AG04449 (cell line): ENCODE data around the gene CADPS2.
A peak's percentile ranks its signal among the peaks of the same experiment; 100 is the strongest.

Source experiments
- CTCF ChIA-PET: fragments of 350-600 bp; formaldehyde crosslinking; extraction: SDS; loops from one replicate; lab custom pipeline; 2021; ENCODE audit warnings: antibody characterized with exemption; lab: Yijun Ruan, JAX
- POLR2A ChIA-PET: fragments of 400-600, 350-600 bp; formaldehyde crosslinking; extraction: SDS; loops from one replicate; lab custom pipeline; 2020; ENCODE audit warnings: antibody characterized with exemption, inconsistent platforms; lab: Yijun Ruan, JAX
- DNase-seq: peaks from one replicate; pipeline ENCODE4 v3.0.0-alpha.2; 2010; ENCODE audit warnings: low read depth, low spot score
- H3K4me3 ChIP-seq: 2 replicates; pipeline ENCODE4 v1.5.1; 2011; ENCODE audit warnings: low read depth, mild to moderate bottlenecking, control low read depth, low read length
- TF ChIP-seq, protein P1 (sequence below): IDR thresholded peaks from one replicate; pipeline ENCODE4 v1.5.1; 2011; ENCODE audit warnings: mild to moderate bottlenecking, moderate library complexity, low read length, control low read depth, inconsistent platforms; ENCODE audit not compliant: insufficient read depth; ENCODE audit errors: missing control alignments

CADPS2 gene

DNA sequence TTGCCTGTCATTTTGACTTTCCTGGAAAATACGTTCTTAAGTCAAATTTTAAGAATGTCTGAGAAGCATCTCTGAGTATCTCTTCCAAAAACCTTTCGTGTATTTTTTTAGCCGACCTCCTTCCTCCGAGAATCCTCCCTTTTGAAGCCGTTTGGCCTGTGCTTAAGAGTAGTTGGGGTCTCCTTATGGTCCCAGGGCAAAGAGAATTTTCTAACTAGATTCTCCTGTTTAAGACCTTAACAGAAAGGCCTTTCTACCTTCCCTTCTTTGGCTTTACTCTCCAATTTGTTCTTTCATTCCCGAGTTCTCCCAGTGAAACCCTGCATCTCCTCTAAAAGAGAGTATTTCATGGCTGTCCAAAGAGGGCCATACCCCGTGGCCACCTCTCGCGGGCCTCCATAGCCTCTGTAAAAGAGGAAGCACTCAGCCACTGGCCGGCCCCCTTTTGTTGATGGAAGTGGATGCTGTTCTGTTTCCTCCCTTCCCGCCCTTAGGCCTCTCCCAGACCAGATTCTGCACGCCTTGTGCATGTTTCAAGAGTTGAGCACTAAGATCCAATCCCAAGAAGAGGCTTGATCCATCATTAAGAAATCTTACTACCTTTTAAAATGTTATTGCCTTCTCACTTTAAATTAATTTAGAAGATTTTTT lies 575.1 kb downstream of the CADPS2 start:
- no peak overlapping the region for H3K4me3 ChIP-seq
- POLR2A ChIA-PET = no interaction called here
- no peak for DNase-seq
- TF ChIP-seq, protein P1, sequence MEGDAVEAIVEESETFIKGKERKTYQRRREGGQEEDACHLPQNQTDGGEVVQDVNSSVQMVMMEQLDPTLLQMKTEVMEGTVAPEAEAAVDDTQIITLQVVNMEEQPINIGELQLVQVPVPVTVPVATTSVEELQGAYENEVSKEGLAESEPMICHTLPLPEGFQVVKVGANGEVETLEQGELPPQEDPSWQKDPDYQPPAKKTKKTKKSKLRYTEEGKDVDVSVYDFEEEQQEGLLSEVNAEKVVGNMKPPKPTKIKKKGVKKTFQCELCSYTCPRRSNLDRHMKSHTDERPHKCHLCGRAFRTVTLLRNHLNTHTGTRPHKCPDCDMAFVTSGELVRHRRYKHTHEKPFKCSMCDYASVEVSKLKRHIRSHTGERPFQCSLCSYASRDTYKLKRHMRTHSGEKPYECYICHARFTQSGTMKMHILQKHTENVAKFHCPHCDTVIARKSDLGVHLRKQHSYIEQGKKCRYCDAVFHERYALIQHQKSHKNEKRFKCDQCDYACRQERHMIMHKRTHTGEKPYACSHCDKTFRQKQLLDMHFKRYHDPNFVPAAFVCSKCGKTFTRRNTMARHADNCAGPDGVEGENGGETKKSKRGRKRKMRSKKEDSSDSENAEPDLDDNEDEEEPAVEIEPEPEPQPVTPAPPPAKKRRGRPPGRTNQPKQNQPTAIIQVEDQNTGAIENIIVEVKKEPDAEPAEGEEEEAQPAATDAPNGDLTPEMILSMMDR = no peak
- CTCF ChIA-PET = no interaction called here

DNA sequence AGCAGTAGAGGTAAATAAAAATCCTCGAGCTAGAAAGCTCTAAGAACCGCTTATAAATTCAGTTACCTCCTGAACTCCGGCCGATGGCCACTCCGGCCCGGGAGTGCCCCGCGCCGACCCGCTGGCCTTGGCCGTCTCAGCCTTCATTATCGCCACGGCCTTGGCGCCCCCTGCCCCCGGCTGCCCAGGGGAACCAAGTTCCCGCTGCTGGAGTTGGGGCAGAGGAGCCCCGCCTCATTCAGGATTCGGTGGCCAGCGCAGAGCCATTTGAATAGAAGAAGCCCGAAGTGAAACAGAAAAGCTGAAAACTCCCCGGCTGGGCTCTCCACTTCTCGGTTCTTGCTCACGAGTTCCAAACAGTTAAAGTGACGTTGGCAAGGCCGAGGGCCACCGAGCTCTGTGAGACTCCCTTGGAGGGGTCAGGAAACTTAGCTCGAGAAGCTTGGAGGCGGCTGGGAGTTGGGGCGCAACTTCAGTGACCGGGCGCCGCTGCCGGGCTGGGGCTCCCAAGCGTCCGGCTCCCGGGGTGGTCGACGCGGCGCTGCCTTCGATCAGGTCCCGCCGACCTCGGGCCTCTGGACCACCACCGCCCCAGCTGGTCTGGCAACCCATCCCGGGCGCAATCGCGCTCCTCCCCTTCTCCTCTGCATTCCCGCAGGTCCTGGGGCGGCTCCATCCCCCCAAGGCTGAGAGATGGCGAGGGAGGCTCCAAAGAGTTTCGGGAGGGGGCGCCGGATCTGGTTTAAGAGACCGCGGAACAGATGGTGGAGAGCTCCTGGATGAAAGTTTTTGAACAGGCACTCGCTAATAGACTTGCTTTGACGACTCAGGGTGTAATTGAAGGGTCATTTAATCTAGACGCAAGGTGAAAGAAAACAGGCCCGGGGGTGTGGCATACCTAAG lies 575.9 kb downstream of the CADPS2 start:
- DNase-seq = no peak
- ChIA-PET POLR2A (interaction anchor here (0.6 kb wide), 1 partner anchor 218 kb away, joined by 3 read pairs; no protein-coding TSS in a partner anchor), CTCF (no interaction called here)
- TF ChIP-seq, protein P1 = no peak
- H3K4me3 ChIP-seq = peak overlapping the region; percentile 40

DNA sequence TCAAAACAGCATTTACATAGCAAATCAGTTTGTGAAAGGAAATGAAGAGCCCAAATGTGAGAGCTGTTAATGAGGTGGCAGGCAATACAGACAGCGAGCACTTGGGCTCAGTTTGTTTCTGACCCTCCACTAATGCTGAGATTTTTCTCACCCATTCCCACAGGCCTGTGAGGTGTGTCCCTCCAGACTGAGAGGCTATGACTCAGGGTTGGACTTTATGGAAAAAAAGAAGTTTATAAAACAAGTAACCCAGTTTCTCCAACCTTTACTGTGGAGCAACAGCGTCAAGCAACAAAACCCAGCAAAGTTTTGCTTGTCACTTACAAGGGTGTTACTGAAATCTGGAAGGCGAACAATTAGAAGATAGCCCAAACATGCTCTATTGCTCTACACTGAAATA lies 576.8 kb downstream of the CADPS2 start:
- no peak for DNase-seq
- TF ChIP-seq, protein P1 = no peak
- ChIA-PET CTCF (no interaction called here), POLR2A (interaction anchor here (0.6 kb wide), 1 partner anchor 219 kb away, joined by 3 read pairs; no protein-coding TSS in a partner anchor)
- H3K4me3 ChIP-seq = no peak overlapping the region

DNA sequence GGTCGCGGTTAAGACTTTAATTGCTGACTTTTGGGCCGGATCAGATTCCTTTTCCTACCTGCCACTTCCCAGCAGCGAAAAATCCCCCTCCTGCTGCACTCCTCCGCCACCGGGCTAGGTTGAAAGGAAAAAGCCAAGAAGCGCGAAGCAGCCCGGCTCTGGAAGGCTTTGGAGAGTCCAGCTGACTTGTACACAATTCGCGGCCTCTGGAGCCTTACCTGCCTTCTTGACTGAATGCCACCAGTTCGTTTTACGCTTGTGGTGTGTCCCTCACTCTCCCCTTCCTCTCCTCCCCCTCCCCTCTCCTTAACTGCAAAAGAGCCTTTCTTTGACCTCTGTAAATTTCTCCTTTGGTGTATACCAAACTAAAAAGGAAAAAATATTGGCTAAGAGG lies 579.0 kb downstream of the CADPS2 start:
- TF ChIP-seq, protein P1 = no peak
- POLR2A ChIA-PET = no interaction called here
- H3K4me3 ChIP-seq = no peak overlapping the region
- CTCF ChIA-PET = no interaction called here
- DNase-seq = no peak

DNA sequence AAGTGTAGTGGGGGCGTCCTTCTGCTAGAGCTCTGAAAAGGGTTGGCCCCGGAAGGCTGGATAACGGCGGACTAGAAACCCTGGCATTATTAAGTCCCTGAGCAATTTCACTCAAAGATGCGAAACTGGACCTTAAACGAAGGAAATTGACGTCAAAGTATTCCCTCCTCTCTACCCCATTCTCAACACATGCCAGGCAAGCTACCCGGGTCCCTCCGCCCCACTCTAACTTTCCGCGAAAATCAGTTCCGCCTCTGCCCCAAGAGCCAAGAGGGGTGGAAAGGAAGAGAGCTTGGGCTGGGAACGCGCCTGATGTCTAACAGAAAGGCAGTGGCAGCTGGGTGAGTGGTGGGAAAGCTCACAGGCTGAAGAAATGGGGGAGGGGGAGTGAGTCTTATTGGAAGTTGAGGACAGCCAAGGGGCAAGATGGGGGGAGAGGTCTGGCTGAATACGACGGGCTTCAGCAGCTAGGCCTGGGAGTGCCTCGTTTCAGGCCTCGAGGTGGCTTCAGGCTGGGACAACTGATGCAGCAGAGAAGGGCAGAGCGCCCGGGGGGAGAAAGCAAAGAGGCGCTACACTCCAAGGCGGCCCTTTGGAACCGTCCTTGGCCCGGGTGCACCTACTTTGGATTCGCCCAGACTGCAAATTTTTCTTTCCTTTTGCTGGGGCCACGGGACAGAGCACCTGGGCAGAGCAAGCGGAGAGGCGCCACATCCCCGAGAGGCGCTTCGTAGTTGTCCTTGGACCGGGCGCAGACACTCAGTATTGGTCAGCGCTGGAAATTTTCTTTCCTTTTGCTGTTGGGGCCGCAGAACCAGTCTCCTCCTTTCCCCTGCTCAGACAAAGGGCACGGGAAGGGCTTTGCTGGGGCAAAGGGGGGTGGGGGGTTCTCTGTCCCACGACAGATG lies 579.7 kb downstream of the CADPS2 start:
- TF ChIP-seq, protein P1 = no peak
- H3K4me3 ChIP-seq = no peak overlapping the region
- ChIA-PET CTCF (no interaction called here), POLR2A (no interaction called here)
- no peak for DNase-seq
